ENCODE measurements around the gene NFS1.
"Not testable (repeated sequence)": the region's sequence is repeated elsewhere in the genome, so short reads cannot be mapped to it uniquely, and the experiment has no call there.

DNA sequence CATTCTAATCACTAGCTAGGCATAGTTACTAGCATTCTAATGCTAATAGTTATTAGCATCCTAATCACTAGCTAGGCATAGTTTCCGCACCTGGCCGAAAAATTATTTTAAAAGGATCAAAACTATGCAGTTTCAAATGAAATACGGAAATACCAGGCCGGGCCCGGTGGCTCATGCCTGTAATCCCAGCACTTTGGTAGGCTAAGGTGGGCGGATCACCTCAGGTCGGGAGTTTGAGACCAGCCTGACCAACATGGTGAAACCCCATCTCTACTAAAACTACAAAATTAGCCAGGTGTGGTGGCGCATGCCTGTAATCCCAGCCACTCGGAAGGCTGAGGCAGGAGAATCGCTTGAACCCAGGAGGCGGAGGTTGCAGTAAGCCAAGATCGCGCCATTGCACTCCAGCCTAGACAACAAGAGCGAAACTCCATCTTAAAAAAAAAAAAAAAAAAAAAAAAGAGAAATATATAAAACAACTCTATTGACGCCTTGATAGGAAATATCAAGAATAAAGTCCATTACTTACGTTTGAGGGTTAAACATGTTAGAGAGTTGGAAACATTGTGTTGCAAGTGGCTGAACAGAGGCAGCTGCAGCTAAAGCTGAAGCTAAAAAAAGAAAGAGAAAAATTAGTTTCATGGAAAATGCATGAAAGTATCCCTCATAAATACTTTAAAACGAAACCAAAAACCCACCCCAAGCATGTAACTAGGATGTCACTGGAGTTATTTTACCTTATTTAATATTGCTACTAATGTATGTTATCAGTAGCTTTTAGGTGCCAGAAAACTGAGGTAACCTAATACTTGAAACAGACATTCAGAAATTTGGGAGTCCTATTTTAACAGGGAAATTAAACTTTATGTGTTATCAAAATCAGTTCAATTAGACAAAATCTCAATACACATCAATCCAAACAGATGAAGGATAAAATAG, 7.7 kb upstream of the NFS1 start:
- not testable (repeated sequence) for TF ChIP-seq CTCF (IDR thresholded peaks at IDR 0.05); ZFX (IDR thresholded peaks at IDR 0.05; ENCODE audit: borderline replicate concordance)

All from 22Rv1 (cell line).